Activated CD4-positive, alpha-beta T cell treated with anti-CD3 and anti-CD28 coated beads for 48 hours (primary cell): ENCODE results near the gene HPGD.

ENCODE experiments used
- DNase-seq: peaks from one replicate; pipeline ENCODE4 v3.0.0-alpha.2; 2020

HPGD gene

DNA sequence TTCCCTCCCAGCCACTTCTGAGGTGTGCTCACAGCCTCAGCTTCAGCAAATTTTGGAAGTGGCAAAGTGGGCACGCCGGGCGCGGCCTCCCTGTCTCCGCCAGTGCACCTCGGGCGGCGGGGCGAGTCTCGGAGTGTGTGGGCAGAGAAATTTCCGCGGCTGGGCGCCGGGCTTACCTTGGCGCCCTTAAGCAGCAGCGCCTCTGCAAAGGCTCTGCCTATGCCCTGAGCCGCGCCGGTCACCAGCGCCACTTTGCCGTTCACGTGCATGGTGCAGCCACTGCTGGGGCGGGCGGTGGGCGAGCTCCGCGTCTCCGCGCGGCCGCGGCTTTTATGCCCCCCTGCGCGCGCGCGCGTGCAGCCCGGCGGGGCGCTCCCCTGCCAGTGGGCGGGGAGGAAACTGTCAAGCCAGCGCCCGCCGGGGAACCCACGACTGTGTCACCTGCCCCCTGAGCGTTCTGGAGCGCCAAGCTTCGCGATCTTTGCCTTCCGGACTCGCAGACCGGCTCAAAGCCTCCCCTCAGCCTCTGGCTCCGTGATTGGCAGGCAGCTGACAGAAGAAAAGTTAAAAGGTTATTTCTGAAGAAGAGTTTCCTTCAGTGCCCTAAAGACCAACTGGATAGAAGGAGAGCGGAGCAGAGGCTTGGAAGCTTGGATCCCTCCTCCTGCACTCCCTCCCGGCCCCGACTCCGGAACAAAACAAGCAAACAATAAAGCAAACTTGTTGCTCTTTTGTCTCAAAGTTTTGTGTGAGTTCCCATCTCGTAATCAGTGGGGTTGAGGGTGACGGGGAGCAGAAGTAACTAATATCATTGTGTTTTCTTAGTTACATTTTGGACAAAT, at the start of gene HPGD:
TSS of gene HPGD (minus strand) at position 306 of the 842 bp plus-strand sequence. CDS start at position 269, 37 bp downstream.
- DNase-seq = peak; percentile 61

DNA sequence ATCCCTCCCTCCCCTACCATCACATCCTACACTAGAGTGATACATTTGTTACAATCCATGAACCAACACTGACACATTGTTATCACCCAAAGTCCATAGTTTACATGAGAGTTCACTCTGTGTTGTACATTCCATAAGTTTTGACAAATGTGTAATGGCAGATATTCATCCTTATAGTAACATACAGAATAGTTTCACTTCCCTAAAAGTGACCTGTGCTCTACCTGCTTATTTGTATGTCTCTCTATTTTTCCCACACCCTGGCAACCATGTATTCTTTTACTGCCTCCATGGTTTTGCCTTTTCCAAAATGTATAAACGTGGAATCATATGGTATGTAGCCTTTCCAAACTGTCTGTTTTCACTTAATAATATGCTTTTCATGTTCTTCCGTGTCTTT, 42.2 kb upstream of the HPGD start:
- DNase-seq = no peak

DNA sequence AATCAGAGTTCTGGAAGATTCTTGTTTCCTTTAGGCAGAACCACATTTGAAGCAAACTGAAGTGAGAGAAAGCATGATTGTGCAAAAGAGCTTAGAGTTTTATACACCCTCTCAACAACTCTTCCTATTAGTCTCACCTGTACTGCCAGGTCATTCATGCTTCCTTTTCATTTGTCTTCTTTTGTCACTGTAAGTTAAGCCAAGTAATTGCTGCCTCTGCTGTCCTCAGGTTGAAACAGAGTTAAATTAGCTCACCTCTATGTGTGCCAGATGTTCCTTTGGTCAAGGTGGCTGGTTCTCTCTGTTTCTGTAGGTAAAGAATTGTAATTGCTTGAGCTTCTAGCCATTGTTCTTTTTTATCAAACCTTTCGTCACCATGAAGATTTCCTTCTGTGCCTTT, 41.1 kb upstream of the HPGD start:
- no peak for DNase-seq

DNA sequence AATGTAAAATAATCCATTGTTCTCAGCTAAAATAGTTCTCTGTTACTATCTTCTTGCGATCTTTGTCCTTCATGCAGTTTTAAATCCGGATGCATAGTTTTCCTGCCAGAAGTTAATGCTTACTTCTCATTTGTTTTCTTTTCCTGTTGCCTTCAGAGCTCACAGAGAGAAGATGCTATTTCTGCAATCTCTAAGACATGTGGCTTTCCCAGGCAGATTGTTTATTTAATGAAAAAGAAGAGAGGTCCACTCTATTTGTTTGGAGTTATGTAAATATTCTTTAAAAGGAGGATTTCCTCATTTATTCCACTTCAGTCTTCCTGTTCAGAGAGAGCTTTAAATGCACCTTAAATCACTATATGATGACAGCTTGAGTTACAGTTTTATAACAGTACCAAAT, 39.3 kb upstream of the HPGD start:
- no peak for DNase-seq

DNA sequence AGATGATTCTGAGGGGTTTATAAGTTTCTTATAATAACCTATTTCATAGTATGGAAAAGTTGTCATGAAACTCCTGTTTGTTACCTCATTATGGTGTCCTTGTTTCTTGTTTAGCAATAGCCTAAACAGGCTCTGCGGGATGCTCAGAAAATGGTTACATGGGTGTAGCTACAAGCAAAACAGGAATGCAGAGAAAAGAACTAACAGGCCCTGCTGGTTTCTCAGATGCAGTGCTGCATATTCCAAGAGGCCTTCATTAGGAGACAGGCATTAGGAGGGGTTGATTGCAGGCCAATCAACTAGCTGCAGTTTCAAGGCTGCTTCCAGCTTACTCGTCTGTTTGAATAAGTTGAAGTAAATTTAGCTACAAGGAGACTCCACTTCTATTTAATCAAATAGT, 37.6 kb upstream of the HPGD start:
- no peak for DNase-seq

DNA sequence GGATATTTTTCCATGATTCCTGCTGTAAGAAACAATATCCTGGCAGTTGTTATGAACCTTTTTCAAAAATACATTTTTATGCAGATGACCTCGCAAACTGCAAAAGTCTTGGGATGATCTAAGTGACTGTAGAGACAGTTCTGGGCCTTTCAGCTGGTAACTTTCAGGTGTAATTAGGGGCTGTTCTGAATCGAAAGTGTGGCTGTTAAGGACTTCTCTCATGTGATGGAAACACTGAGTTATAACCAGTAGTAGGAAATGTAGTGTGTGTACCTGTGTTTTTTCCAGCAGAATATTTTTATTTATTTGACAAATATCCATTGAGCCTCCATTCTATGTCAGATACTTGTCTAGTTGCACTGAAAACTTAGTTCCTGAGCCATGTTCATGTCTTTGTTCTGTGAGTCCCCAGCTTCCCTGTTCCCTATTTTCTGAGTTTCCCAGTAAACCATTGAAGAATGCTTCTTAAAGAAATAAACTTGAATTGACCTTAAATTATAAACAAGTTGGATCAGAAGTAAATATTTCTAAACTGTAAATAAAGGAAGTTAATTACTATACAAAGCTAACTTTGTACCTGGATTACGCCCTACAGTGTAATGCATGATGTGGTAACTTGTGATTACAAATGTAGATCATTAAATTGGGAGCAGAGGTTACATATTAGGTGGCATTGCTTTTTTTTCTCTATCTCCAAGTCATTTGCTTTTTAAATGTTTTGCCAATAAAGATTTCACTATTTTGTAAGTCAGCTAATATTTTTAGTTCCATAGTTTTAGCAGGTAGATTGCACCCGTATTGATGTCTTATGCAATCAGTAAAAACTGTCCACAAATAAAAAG, 33.7 kb upstream of the HPGD start:
- DNase-seq = no peak

DNA sequence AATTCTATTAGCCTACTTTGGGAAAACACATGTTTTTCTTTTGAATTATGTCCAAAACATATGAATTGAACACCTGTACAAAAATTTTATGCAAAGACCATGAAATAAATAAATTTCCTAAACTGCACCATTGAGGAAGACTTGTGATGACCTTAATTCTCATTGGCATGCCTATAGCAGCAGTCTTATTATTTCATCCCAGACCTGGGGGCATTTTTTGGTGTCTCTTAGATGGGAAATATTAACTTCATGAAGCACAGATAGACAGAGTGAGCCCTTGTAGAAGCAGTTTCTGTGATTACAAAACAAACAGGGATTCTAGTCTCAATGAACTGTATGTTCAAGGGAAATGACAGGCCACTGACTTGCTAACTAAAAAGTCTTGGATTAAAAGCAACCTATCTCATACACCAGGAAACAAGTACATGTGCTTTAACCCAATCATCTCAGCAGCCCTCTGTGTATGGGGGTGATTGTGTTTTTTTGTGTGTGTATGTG, 32.0 kb upstream of the HPGD start:
- no peak for DNase-seq

DNA sequence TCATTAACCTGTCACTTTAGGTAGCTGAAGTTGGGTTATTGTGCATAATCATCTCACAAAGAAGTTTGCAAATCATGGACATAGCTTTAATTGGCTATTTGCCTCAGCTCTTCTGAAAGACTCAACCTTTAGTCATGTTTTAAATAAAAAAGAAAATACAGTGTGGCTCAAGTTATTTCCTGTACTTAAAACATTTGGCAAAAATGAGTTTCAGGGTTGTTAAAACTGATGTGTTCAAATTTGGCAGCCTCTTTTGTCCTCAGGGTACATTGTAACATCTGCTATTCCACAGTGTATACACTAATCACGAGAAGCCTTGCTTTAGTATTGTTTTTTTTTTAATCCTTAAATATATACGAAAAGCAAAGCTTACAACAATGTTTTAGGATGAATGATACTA, 31.5 kb upstream of the HPGD start:
- no peak for DNase-seq

DNA sequence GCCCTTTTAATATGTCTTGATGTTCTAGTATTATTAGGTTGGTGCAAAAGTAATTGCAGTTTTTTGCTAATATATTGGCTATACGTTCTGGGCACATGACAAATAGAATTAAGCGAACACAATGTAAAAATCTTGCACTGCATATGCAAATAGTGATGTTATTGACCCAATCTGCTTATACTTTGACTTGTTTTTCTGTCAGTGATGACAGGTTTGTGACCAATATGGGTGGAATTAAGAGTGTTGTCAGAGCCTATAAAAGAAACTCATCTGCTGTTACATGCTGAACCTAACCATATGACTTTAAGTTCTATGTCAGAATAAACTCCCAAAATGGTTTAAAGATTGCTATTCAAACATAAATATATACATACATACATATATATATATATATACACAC, 30.7 kb upstream of the HPGD start:
- no peak for DNase-seq

DNA sequence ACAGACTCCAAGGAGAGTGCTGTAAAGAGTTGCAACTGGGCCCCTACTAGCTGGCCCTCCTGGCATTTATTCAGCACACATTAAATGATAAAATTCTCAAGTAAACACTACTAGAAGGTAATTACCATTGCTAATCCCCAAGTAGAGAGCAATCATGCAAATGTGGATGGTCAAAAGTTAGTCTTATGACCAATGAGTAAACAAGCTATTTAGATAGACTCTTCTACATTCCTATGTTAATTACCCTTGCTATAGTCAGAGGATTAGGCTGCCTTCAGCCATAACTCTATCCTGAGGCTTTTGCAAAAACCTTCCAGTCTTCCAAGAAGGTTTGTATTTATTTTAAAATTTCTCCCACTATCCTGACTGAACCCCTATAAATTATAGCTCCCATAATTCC, 28.3 kb upstream of the HPGD start:
- DNase-seq = no peak

DNA sequence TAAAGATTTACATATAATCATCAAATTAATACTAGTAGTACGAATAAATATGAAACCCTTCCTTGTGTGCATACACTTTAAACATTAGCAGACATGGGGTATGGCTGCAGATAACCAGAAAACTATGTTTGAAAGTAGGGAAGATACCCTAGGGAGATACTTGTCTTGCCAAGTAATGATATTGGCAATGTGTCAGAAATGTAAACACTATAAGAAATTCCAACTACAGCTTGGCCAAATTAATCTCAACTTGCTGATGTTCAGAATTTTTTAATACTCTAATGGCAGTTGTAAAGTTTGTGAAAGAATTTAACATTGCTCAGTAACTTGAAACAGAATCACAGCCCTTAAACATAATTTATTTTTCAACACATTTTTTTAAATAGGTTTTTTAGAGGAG, 27.4 kb upstream of the HPGD start:
- no peak for DNase-seq

DNA sequence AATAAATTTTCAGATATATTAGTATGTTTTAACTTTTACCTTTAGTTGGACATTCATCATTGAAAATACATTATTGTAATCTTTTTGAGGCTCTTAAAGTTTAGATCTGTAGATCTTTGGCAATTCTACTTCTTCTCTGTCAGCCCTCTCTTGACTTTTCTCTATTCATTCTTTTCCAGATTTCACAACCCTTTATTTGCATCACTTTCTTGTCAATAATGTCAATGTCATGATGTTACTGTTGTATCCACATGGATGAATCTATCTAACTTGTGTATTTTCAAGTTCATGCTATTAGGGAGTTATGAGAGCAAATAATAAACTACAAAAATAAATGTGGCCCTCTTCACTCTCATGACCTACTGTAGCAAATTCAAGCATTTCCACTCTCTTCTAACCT, 23.0 kb upstream of the HPGD start:
- DNase-seq = no peak

DNA sequence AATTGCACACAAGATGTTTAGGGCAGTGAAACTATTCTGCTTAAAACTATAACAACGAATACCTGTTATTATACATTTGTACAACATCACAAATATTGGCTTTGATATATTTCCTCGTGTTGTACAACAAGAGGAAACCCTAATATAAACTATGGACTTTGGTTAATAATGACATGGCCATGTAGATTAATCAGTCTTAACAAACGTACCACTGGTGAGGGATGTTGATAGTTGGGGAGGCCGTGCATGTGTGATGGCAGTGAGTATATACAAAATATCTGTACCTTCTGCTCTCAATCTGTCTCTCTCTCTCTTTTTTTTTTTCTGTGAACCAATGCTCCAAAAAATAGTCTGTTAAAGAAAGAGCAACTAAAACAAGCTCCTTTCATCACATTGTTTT, 22.2 kb upstream of the HPGD start:
- no peak for DNase-seq

DNA sequence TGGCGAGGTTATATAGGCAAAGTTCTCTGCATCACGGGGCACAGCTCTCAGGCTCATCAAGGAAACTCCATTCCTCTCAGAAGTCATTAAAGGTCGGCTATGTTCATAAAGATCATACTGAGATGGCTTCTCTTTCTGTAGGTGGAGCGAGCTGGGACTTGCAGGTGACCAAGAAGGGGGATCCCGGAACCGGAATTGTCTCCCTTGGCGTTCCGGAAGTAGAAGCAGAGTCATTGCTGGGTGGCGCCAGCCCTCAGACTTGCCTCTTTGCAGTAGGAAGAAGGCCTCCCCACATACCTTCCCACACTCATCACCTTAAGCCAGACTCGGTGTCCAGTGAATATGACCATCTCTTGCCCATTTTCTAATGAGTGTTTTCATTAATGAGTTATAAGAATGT, 17.9 kb upstream of the HPGD start:
- DNase-seq = no peak

DNA sequence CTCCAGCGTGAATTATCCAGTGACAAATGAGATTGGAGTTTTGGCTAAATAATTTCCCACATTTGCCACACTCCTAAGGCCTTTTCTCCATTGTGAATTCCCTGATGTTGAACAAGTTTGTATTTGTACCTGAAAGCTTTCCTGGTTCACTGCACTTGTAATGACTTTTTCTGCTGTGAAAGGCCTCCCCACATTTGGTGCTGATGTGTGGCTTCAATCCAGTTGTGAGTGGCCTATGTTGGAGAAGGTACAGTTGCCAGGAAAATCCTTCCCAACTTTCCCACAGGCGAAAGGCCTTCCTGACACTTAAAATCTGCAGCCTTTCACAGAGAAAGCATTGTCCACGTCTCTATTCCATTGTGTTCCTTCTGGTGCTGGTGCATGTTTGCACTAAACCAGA, 17.3 kb upstream of the HPGD start:
- DNase-seq = no peak

DNA sequence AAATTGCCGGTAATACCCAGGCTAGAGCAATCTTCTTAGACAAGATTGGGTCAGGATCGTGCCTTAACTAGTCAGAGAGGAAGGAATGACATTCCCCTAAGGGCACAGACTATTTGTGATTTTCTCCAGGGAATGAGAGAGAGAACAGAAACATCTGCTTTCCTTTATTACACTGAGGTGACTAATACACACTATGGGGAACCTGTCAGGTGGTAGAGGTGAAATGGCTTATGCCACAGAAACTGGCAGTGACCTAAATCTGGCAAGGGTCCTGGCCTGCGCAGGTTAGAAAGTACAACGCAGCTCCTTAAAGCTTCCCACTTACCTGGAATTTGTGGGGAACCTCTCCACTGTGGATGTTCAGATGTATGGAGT, 16.6 kb upstream of the HPGD start:
- DNase-seq = no peak

DNA sequence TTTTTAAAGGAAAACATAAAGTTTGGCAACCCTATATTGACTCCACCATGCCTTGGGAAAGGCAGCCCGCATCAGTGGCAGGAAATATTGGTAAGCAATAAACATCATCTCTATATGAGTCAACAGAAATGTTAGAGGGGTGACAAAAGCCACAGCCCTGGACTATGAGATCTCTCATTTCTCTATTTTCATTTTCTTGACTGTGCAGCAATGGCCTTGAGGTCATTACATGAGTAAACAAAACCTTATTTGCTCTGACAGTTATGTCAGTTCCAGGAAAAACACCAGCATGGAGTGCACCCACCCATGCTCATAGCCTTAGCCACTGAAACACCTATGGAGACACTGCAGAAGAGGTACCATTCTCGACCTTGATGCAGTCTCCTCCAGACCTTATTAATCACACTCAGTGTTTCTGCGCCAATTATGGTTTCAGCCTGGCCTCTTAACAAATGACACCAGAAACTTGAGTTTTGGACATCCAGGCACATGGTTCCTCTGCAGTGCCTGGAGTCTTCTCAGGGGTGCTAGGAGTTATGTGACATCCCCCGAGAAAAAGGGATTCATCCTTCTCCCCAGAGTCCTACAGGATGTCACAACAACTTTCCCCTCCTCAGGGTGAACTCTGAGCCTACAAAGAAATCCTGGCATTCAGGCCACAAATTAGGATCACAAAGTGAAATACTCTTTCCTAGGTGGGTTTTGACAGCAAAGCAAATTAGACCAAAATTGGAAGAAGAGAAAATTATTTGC, 16.0 kb upstream of the HPGD start:
- no peak for DNase-seq

DNA sequence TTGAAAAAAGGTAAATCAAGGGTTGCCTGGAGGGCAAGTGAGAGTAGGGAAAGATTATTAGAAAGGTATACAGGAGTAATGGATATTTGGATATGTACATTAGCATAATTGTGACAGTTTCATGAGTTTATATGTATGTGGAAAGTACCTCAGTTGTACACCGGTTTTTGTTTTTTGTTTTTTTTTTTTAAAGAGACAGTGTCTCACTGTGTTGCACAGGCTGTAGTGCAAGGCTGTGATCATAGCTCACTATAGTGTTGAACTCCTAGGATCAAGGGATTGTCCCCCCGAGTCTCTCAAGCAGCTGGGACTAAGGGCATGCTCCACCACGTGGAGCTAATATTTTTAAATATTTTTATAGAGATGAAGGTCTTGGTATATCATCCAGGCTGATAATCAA, 15.3 kb upstream of the HPGD start:
- no peak for DNase-seq

DNA sequence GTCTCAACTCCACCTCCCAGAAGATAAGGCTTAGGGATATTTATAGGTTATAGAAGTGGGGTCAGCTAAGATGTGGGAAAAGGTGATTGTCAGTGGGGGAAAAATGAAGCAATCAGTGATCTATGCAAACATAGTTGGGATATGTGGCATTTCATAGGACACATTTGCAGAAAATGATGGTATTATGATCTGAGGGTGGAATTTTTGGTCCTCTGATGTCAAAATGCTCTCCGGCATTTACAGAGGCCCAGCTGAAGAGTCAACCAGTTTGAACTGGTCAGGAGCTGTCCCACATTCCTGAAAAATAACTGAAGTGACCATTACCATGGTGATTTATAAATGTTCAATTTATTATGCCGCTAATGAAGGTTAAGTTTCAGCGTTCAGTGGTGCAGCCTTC, 12.2 kb upstream of the HPGD start:
- DNase-seq = no peak

DNA sequence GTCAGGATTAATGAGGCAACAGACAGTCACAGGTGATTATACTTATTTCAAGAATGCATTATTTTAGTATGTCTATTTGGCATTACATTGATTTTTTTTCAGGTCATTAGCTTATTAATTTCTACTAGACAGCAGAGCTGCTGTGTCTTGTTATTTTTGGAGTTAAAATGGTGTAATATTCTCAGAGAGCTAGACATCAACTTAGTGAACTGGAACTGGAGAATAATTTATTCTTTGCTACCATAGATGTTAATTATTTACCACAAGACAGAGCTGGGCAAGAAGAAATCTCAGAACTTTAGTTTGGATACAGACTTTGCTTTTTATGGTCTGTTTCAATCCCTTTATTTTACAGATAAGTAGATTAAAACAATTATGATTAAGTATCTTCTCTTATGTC, 10.2 kb upstream of the HPGD start:
- DNase-seq = no peak

DNA sequence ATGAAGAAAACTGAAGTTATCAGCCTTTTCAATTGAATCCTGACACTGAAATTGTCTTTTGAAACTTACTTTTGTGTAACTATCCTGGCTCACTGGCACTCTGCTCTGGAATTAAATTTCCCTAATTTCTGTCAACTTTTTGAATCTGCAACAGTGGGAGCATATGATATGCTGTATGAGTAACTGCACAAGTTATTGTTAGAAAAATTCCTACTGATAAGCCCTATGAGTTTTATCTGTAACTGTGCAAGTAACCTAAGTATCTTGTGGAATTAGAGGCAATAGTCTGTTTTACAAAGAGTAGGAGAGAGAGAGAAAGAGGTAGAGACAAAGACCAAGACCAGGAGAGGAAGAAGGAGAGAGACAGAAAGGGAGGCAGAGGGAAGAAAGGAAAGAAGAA, 9.2 kb upstream of the HPGD start:
- DNase-seq = no peak

DNA sequence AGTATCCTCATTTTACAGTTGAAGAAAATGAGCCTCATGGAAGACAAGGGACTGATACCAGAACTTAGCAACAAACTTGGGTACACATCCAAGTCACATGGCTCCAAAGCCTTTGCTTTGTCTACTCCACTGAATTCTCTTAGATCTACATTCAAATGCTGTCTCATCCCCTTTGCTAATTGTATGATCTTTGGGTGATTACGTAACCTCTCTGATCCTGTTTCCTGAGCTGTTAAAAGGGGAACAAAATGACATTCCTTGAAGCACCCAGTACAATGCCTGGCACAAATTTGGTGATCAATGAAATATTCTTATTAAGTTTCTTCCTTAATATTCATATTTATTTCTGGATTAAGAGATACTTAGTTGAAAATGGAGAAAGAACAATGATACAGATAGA, 5.9 kb upstream of the HPGD start:
- DNase-seq = no peak

DNA sequence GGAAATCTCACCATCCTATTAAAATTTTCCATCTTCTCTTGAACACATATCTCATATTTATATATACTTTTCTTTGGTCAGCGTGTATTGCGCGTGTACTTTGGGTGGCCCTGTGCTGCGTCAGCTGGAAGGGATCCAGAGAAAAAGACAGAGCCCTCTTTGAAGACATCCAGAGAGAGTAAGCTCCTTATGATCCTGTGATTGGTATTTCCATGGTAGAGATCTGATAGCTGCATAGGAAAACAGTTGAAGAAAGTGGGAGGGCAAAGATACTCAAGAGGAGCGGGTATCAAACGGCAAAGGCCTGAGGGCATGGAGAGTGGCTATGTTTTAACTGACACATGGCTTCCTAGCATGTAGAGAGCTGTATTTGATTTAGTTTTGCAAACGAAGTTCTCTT, 4.4 kb upstream of the HPGD start:
- no peak for DNase-seq

DNA sequence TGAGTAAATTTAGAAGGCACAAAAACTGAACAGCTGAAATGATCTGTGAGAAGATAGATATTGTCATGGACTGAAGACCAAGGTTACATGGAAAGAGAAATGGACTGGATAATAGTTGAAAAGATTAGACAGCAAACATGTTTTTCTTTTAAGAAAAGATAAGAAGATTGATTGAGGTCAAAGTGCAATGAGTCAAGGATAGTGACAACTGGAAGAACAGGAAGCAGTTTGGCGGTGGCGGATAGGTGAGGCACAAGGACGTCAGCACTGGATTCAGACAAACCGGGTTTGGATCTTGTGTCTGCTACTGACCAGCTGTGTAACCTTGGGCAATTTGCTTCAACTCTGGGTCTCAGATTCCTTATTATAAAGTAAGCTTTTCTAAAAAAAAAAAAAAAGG, 2.0 kb upstream of the HPGD start:
- no peak for DNase-seq
